G401.6 (cell line): ENCODE measurements around the gene MRAP2.
"Not testable (repeated sequence)": the region's sequence is repeated elsewhere in the genome, so short reads cannot be mapped to it uniquely, and the experiment has no call there.

Source experiments
- FAIRE-seq: peaks from 2 replicates; lab custom pipeline; 2012; peaks lifted over from hg19 to GRCh38; lab: Jason Lieb, UNC

Gene MRAP2

GRCh38 chr6:84032000-84032399 is 1.6 kb upstream of the MRAP2 start:
- not testable (repeated sequence) for FAIRE-seq

GRCh38 chr6:84035484-84035883 is 1.9 kb downstream of the MRAP2 start:
- no peak for FAIRE-seq

GRCh38 chr6:84037425-84038089 is 4.0 kb downstream of the MRAP2 start:
- no peak for FAIRE-seq

GRCh38 chr6:84042603-84043002 is 9.0 kb downstream of the MRAP2 start:
- FAIRE-seq, result no peak

- no peak for FAIRE-seq
These were observed 10.0 kb downstream of the MRAP2 start for GRCh38 chr6:84043555-84043954.

- no peak for FAIRE-seq
These were observed 13.2 kb downstream of the MRAP2 start for GRCh38 chr6:84046755-84047154.

GRCh38 chr6:84048588-84048987 is 15.0 kb downstream of the MRAP2 start:
- no peak for FAIRE-seq

- FAIRE-seq, result no peak
These were observed 16.8 kb downstream of the MRAP2 start for GRCh38 chr6:84050408-84050807.

GRCh38 chr6:84052204-84052882 is 18.8 kb downstream of the MRAP2 start:
- no peak for FAIRE-seq

GRCh38 chr6:84052883-84053241 is 19.3 kb downstream of the MRAP2 start:
- no peak for FAIRE-seq

GRCh38 chr6:84055647-84056046 is 22.1 kb downstream of the MRAP2 start:
- no peak for FAIRE-seq

GRCh38 chr6:84057908-84058307 is 24.3 kb downstream of the MRAP2 start:
- FAIRE-seq, result no peak

- no peak for FAIRE-seq
These were observed 25.5 kb downstream of the MRAP2 start for GRCh38 chr6:84059082-84059481.

- no peak for FAIRE-seq
These were observed 27.6 kb downstream of the MRAP2 start for GRCh38 chr6:84061174-84061573.

- no peak for FAIRE-seq
These were observed 28.2 kb downstream of the MRAP2 start for GRCh38 chr6:84061613-84062398.

GRCh38 chr6:84062519-84063154 is 29.1 kb downstream of the MRAP2 start:
- FAIRE-seq, result no peak

- FAIRE-seq, result no peak
These were observed 32.2 kb downstream of the MRAP2 start for GRCh38 chr6:84065693-84066290.

- no peak for FAIRE-seq
These were observed 33.0 kb downstream of the MRAP2 start for GRCh38 chr6:84066536-84066935.

GRCh38 chr6:84068873-84069272 is 35.3 kb downstream of the MRAP2 start:
- FAIRE-seq, result not testable (repeated sequence)

GRCh38 chr6:84072442-84072997 is 38.9 kb downstream of the MRAP2 start:
- no peak for FAIRE-seq

- FAIRE-seq, result no peak
These were observed 41.6 kb downstream of the MRAP2 start for GRCh38 chr6:84074988-84075781.
